AG10803 (cell line): ENCODE results near the gene ADAM11.
"Not testable (repeated sequence)": the region's sequence is repeated elsewhere in the genome, so short reads cannot be mapped to it uniquely, and the experiment has no call there.

Experiments used
- DNase-seq: peaks from one replicate; pipeline ENCODE4 v3.0.0; 2010; ENCODE audit warnings: low read depth
- H3K4me3 ChIP-seq: 2 replicates; pipeline ENCODE4 v1.5.1; 2011; ENCODE audit warnings: mild to moderate bottlenecking, low read length, control low read depth
- CTCF ChIP-seq: conservative IDR thresholded peaks from 2 replicates; pipeline ENCODE4 v1.5.1; 2011; ENCODE audit warnings: mild to moderate bottlenecking, low read length, control low read depth, inconsistent platforms

Gene ADAM11

DNA sequence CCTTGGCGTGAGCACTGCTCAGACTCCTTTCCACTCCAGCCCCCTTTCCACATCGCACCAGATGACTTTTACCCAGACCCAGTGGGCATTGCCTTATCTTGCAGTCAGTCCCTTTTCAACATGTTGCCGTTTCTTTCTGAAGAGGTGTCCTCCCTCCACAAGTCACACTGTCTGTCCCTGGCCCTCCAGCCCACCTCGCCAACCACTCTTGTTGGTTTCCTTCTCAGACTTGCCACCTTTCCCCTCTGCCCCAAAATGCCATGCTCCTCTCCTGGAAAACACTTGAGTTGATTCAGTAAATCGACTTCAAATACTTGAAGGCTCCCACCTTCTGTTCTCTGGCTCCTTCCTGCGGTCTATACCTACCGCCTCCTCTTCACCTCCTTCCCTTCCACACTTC is 7.5 kb upstream of the ADAM11 start:
- no peak overlapping the region for H3K4me3 ChIP-seq
- TF ChIP-seq CTCF = no peak
- DNase-seq = no peak

DNA sequence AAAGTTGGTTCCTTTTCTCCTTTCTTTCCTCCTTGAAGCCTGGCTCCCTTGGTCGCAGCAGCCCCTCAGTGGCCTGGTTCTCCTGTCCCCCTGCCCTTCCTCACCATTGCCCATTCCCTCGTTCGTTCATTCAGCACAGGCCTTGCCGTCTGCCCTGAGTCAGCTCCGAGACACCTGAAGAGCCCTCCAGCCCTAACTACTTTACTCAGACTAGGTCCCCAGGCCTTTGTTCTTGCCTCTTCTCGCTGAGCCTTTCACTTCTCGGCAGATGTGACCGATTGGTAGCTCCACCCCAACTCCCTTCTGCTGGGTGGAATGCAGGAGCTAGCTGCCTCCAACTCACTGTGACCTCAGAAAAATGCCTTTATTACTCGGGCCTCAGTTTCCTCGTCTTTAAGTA is 7.0 kb upstream of the ADAM11 start:
- TF ChIP-seq CTCF = no peak
- H3K4me3 ChIP-seq = no peak overlapping the region
- no peak for DNase-seq

DNA sequence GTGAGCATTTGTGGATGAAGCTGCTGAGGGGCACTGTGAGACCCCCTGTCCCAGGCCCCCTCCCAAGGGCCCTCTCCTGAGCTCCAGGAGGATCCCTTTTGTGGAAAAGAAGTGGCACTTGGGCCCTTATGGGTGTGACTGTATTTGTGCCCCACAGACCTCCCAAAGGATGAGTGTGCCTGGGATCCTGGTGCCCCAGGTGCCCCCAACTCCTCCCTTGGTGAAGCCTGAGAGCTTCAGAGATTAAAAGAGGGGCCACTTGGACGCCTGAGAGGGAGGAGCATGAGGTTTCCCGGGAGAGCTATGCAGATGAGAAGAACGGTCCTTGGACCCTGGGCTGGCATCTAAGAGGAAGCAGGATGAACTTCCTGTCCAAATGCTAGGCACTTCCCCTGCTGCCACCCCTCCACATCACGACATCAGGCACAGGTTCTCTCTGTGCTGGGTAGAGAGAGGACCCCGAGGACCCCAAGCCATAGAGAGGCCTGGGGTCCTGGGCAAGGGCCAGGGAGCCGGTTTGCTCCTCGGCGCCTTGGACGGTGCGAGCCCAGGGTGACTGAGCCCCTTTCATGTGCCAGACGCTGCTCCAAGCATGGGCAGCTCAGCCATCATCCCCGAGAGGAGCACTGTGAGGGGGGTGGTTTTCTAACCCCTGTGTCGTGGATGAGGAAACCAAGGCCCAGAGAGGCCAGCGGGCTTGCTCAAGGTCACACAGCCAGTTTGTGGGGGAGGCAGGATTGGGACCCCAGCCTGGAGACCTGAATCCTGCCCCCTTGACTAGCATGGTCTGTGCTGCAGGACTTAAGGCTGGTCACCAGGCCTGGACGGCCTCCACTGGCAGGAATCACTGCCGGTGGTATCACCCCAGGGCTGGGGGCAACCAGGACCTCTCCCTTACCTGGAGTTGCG is 5.6 kb upstream of the ADAM11 start:
- no peak for DNase-seq
- H3K4me3 ChIP-seq = no peak overlapping the region
- no peak for TF ChIP-seq CTCF

GRCh38 chr17:44754276-44754675 is 4.5 kb upstream of the ADAM11 start:
- DNase-seq = no peak
- no peak for TF ChIP-seq CTCF
- no peak overlapping the region for H3K4me3 ChIP-seq

DNA sequence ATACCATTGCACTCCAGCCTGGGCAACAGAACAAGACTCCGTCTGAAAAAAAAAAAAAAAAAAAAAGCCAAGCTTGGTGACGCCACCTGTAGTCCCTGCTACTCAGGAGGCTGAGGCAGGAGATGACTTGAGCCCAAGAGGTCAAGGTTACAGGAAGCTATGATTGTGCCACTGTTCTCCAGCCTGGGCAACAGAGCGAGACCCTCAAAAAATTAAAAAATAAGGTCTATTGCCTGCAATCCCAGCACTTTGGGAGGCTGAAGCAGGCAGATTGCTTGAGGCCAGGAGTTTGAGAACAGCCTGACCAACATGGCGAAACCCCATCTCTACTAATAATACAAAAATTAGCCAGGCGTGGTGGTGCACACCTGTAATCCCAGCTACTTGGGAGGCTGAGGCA is 3.6 kb upstream of the ADAM11 start:
- DNase-seq, H3K4me3 ChIP-seq: not testable (repeated sequence)

DNA sequence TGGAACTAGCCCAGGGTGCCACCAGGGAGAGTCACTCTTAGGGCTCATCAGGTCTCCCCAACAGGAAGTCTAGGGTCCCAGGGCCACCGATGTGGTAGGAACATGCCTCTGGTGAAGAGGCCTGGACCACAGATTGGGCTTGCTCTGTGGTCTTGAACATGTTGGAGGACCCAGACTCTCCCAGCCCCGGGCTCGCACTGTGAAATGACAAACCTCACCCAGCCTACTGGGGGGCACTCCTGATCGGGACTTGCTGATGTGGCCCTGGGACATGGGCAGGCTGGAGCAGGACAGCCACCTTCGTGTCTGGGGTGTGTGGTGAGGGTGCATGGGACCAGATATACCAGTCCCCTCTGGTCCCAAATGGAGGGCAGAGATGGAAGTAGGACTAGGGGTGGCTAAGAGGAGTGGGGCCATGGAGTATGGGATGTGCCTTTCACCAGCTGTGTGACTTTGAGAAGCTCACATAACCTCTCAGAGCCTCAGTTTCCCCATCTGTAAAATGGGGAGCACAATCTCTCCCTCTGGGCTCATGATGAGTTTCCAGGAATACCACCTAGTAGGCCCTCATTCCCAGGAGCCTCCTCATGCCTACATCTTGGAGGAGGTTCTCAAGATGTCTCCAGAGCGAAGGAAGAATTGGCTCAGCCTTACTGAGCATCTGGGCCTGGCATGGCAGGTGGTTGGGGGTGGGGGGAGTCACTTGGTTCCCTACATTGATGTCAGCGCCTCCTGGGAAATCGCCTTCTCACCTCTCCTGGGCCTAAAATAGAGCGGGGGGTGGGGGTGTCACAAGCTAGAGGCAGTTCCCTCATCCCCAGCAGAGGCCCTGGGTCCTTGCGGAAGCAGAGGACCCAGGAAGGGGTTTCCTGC is 1.5 kb upstream of the ADAM11 start:
- no peak for DNase-seq
- no peak for TF ChIP-seq CTCF

DNA sequence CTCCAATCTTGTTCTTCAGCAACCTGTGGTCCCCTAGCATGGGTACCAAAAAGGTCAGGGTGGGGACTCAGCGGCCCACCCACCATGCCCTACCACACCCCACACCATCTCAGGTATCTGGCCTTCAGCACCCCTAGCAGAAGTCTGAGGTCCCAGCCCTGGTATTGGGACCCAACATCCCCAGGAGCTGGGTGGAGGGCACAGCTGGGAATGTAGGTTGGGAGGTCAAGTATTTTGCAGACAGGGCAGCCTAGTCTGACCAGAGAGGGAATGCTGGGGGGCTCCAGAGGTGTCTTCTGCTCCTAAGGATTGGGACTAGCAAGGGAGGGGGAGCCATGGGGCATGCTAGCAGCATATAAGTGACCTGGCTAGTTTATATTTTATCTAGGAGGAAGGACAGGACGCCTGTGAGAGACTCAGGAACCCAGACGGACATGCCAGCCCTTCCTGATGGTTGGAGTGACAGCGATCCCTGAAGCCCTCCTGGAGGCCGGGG is 822 bp upstream of the ADAM11 start:
- TF ChIP-seq CTCF = no peak
- H3K4me3 ChIP-seq = no peak overlapping the region
- no peak for DNase-seq

More for the DNA sequence above, 1.5 kb upstream of the ADAM11 start:
- H3K4me3 ChIP-seq = no peak overlapping the region
